Muscle layer of duodenum (tissue), 2 donors: ENCODE measurements around the gene GSX2.

Experiments
- H3K27ac ChIP-seq: one replicate; pipeline ENCODE4 v1.7.0; 2013; ENCODE audit warnings: mild to moderate bottlenecking, low read length
- H3K27me3 ChIP-seq: one replicate; pipeline ENCODE4 v1.7.0; 2013; ENCODE audit warnings: low read depth, mild to moderate bottlenecking, control low read depth, low read length
- H3K36me3 ChIP-seq, 2 donors: one replicate each; pipeline ENCODE4 v1.7.0; 2013; ENCODE audit warnings: low read length in 2 of 2, control low read depth in 1 of 2, mild to moderate bottlenecking in 1 of 2; ENCODE audit not compliant: insufficient read depth in 2 of 2, control insufficient read depth in 1 of 2
- H3K4me1 ChIP-seq, 2 donors: one replicate each; pipeline ENCODE4 v1.7.0; 2013; ENCODE audit warnings: low read length in 2 of 2, mild to moderate bottlenecking in 2 of 2, control low read depth in 1 of 2, moderate library complexity in 1 of 2; ENCODE audit not compliant: insufficient read depth in 2 of 2, control insufficient read depth in 1 of 2
- H3K4me3 ChIP-seq, 2 donors: one replicate each; pipeline ENCODE4 v1.7.0; 2013; ENCODE audit warnings: low read length in 2 of 2, low read depth in 1 of 2, mild to moderate bottlenecking in 1 of 2
- H3K9me3 ChIP-seq, 2 donors: one replicate each; pipeline ENCODE4 v1.7.0; 2013; ENCODE audit warnings: low read length in 2 of 2, control low read depth in 1 of 2, mild to moderate bottlenecking in 1 of 2; ENCODE audit not compliant: control insufficient read depth in 1 of 2
- donor health status: healthy.

GSX2 gene

GRCh38 chr4:54063229-54063628 is 36.7 kb upstream of the GSX2 start:
- H3K4me1 ChIP-seq, result peaks cover 6 to 35% of the 10 kb centered on the region in 2 donors
- H3K4me3 ChIP-seq, result peak overlapping the region; percentile 82 to 96
- no peaks in the 10 kb centered on the region for H3K9me3 ChIP-seq
- H3K27ac ChIP-seq, result peak overlapping the region; percentile 90
- H3K27me3 ChIP-seq, result no peaks in the 10 kb centered on the region
- peaks cover 0 to 19% of the 10 kb centered on the region in 2 donors for H3K36me3 ChIP-seq

GRCh38 chr4:54063737-54064316 is 36.1 kb upstream of the GSX2 start:
- H3K27ac ChIP-seq, result peak overlapping the region; percentile 90
- H3K4me1 ChIP-seq, result peaks cover 6 to 34% of the 10 kb centered on the region in 2 donors

GRCh38 chr4:54064317-54065111 is 35.4 kb upstream of the GSX2 start, which contains the start of gene CHIC2:
CHIC2 (minus strand) TSS chr4:54064605; CDS start chr4:54064300, 305 bp downstream.
- peaks cover 6 to 29% of the 10 kb centered on the region in 2 donors for H3K4me1 ChIP-seq
- no peaks in the 10 kb centered on the region for H3K27me3 ChIP-seq
- H3K36me3 ChIP-seq, result peaks cover 0 to 19% of the 10 kb centered on the region in 2 donors
- H3K9me3 ChIP-seq, result no peaks in the 10 kb centered on the region
- peak within 1 kb of the TSS; percentile 90 for H3K27ac ChIP-seq
- H3K4me3 ChIP-seq, result peak within 1 kb of the TSS; percentile 82 to 96

More at GRCh38 chr4:54063737-54064316, 36.1 kb upstream of the GSX2 start:
- Histone ChIP-seq H3K9me3 (no peaks in the 10 kb centered on the region), H3K27me3 (no peaks in the 10 kb centered on the region), H3K4me3 (peak overlapping the region; percentile 82 to 96), H3K36me3 (peaks cover 0 to 19% of the 10 kb centered on the region in 2 donors)

GRCh38 chr4:54065282-54066087 is 34.5 kb upstream of the GSX2 start:
- Histone ChIP-seq H3K9me3 (no peaks in the 10 kb centered on the region), H3K27ac (peak overlapping the region; percentile 88), H3K36me3 (peaks cover 0 to 19% of the 10 kb centered on the region in 2 donors), H3K27me3 (no peaks in the 10 kb centered on the region), H3K4me3 (peak overlapping the region; percentile 69 to 96), H3K4me1 (peaks cover 6 to 25% of the 10 kb centered on the region in 2 donors)

GRCh38 chr4:54066088-54066415 is 33.9 kb upstream of the GSX2 start:
- H3K4me1 ChIP-seq, result peaks cover 6 to 20% of the 10 kb centered on the region in 2 donors
- H3K4me3 ChIP-seq, result no peak overlapping the region
- peaks cover 0 to 19% of the 10 kb centered on the region in 2 donors for H3K36me3 ChIP-seq
- peak overlapping the region; percentile 88 for H3K27ac ChIP-seq
- no peaks in the 10 kb centered on the region for H3K27me3 ChIP-seq
- H3K9me3 ChIP-seq, result no peaks in the 10 kb centered on the region

- Histone ChIP-seq H3K4me1 (peaks cover 6 to 14% of the 10 kb centered on the region in 2 donors), H3K4me3 (no peak overlapping the region), H3K27ac (peak overlapping the region; percentile 88), H3K27me3 (no peaks in the 10 kb centered on the region), H3K9me3 (no peaks in the 10 kb centered on the region), H3K36me3 (peaks cover 0 to 19% of the 10 kb centered on the region in 2 donors)
Observed at GRCh38 chr4:54066718-54067129, 33.2 kb upstream of the GSX2 start.

- Histone ChIP-seq H3K4me3 (no peak overlapping the region), H3K27ac (peak overlapping the region; percentile 88), H3K36me3 (peaks cover 0 to 19% of the 10 kb centered on the region in 2 donors), H3K9me3 (no peaks in the 10 kb centered on the region), H3K4me1 (peaks cover 6 to 10% of the 10 kb centered on the region in 2 donors), H3K27me3 (no peaks in the 10 kb centered on the region)
Observed at GRCh38 chr4:54067166-54067565, 32.8 kb upstream of the GSX2 start.

GRCh38 chr4:54073271-54073880 is 26.6 kb upstream of the GSX2 start:
- no peaks in the 10 kb centered on the region for H3K36me3 ChIP-seq

GRCh38 chr4:54074381-54074780 is 25.6 kb upstream of the GSX2 start:
- H3K4me3 ChIP-seq, result no peak overlapping the region
- no peak overlapping the region for H3K27ac ChIP-seq
- no peaks in the 10 kb centered on the region for H3K4me1 ChIP-seq
- no peaks in the 10 kb centered on the region for H3K9me3 ChIP-seq
- no peaks in the 10 kb centered on the region for H3K36me3 ChIP-seq
- no peaks in the 10 kb centered on the region for H3K27me3 ChIP-seq

More at GRCh38 chr4:54073271-54073880, 26.6 kb upstream of the GSX2 start:
- Histone ChIP-seq H3K27me3 (no peaks in the 10 kb centered on the region), H3K9me3 (no peaks in the 10 kb centered on the region), H3K4me1 (no peaks in the 10 kb centered on the region), H3K27ac (no peak overlapping the region), H3K4me3 (no peak overlapping the region)

- Histone ChIP-seq H3K27me3 (no peaks in the 10 kb centered on the region), H3K9me3 (no peaks in the 10 kb centered on the region), H3K27ac (no peak overlapping the region), H3K36me3 (no peaks in the 10 kb centered on the region), H3K4me3 (no peak overlapping the region), H3K4me1 (no peaks in the 10 kb centered on the region)
Observed at GRCh38 chr4:54076673-54077072, 23.3 kb upstream of the GSX2 start.

- H3K4me1 ChIP-seq, result no peaks in the 10 kb centered on the region
- H3K27ac ChIP-seq, result no peak overlapping the region
- no peak overlapping the region for H3K4me3 ChIP-seq
- no peaks in the 10 kb centered on the region for H3K36me3 ChIP-seq
- H3K27me3 ChIP-seq, result no peaks in the 10 kb centered on the region
- no peaks in the 10 kb centered on the region for H3K9me3 ChIP-seq
Observed at GRCh38 chr4:54077812-54078211, 22.2 kb upstream of the GSX2 start.
